HL-60 (cell line): ENCODE results near the gene IZUMO1.

Experiments
- GABPA ChIP-seq: IDR thresholded peaks from 2 replicates; pipeline ENCODE4 v1.6.1; 2012; ENCODE audit warnings: low read depth
- TF ChIP-seq, protein P1 (sequence below): IDR thresholded peaks from one replicate; pipeline ENCODE4 v1.5.1; 2011; ENCODE audit warnings: low read length, control low read depth, inconsistent platforms; ENCODE audit not compliant: insufficient read depth

DNA sequence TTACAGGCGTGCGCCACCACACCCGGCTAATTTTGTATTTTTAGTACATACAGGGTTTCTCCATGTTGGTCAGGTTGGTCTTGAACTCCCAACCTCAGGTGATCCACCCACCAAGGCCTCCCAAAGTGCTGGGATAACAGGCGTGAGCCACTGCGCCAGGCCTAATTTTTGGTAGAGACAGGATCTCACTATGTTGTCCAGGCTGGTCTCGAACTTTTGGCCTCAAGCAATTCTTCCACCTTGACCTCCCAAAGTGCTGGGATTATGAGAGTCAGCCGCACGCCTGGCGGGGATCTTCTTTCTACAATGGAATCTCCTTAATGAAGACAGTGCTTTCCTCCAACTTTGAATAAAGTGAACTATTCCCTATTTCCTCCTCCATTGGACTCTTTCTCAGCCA is 12.1 kb downstream of the IZUMO1 start:
- TF ChIP-seq, protein P1, sequence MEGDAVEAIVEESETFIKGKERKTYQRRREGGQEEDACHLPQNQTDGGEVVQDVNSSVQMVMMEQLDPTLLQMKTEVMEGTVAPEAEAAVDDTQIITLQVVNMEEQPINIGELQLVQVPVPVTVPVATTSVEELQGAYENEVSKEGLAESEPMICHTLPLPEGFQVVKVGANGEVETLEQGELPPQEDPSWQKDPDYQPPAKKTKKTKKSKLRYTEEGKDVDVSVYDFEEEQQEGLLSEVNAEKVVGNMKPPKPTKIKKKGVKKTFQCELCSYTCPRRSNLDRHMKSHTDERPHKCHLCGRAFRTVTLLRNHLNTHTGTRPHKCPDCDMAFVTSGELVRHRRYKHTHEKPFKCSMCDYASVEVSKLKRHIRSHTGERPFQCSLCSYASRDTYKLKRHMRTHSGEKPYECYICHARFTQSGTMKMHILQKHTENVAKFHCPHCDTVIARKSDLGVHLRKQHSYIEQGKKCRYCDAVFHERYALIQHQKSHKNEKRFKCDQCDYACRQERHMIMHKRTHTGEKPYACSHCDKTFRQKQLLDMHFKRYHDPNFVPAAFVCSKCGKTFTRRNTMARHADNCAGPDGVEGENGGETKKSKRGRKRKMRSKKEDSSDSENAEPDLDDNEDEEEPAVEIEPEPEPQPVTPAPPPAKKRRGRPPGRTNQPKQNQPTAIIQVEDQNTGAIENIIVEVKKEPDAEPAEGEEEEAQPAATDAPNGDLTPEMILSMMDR: no peak
- TF ChIP-seq GABPA: no peak
